Gastroesophageal sphincter (tissue), 3 donors: ENCODE measurements around the gene LRRC63.

Experiments used
- POLR2AphosphoS5 ChIP-seq: sonication (generic); formaldehyde crosslinking; IDR thresholded peaks from one replicate; pipeline ENCODE4 v1.6.1; 2017; ENCODE audit warnings: antibody characterized with exemption
- TF ChIP-seq, protein P1 (sequence below), 4 experiments: fragments of 200-600 bp in 2 of 4; fragments of 450-650 bp in 2 of 4; sonication (generic) in 1 of 4; IDR thresholded peaks; one replicate each; pipeline ENCODE4 v1.5.1; 2017 to 2019; ENCODE audit warnings: antibody characterized with exemption in 4 of 4, mild to moderate bottlenecking in 2 of 4, moderate library complexity in 2 of 4

DNA sequence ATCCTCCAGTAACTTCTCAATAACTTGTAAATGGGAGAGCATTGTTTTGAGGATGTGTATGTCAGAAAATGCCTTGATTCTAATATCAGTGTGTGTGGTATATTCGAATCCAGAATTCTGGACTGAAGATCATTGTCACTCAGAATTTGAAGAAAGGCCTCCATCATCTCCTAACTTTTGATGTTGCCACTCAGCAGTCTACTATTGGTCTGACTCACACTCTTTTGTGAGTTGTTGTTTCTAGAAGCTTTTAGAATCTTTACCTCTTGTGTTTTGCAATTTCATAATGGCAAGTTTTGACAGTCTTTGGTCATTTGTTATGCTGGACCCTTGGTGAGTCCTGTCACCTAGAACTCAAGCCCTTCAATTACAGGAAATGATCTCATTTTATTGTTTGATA, 98.3 kb downstream of the LRRC63 start:
- TF ChIP-seq, protein P1, sequence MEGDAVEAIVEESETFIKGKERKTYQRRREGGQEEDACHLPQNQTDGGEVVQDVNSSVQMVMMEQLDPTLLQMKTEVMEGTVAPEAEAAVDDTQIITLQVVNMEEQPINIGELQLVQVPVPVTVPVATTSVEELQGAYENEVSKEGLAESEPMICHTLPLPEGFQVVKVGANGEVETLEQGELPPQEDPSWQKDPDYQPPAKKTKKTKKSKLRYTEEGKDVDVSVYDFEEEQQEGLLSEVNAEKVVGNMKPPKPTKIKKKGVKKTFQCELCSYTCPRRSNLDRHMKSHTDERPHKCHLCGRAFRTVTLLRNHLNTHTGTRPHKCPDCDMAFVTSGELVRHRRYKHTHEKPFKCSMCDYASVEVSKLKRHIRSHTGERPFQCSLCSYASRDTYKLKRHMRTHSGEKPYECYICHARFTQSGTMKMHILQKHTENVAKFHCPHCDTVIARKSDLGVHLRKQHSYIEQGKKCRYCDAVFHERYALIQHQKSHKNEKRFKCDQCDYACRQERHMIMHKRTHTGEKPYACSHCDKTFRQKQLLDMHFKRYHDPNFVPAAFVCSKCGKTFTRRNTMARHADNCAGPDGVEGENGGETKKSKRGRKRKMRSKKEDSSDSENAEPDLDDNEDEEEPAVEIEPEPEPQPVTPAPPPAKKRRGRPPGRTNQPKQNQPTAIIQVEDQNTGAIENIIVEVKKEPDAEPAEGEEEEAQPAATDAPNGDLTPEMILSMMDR (IDR thresholded peaks at IDR 0.05), result no peak
- TF ChIP-seq POLR2AphosphoS5, result no peak
